ENCODE measurements around the gene GOT1. TPM values are rescaled to one million over a fixed set of nuclear protein-coding genes. Genes with fewer than 3 reads are reported as not detected.

GOT1 gene
- total RNA-seq, 1 donor from 2014 or later = 2.6 TPM

DNA sequence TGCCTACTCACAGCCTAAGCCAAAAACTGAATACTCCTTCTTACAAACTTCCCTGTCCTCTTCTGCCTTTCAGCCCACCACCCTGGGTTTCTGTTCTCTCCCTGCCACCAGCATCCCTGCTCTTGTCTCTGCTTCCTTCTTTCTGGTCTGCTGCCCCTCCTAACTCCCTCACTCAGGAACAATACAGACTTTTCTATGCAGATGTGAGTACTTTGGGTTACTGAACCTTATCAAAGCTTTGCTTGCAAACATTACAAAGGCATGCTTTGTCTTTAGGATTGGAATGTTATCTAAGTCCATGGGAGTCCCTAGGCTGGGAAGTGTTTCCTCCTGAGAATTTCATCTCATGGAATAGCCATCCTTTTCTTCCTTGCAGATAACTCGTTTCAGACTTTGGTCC, 72.3 kb downstream of the GOT1 start:
- no peak for DNase-seq (ENCODE audit: low spot score)

DNA sequence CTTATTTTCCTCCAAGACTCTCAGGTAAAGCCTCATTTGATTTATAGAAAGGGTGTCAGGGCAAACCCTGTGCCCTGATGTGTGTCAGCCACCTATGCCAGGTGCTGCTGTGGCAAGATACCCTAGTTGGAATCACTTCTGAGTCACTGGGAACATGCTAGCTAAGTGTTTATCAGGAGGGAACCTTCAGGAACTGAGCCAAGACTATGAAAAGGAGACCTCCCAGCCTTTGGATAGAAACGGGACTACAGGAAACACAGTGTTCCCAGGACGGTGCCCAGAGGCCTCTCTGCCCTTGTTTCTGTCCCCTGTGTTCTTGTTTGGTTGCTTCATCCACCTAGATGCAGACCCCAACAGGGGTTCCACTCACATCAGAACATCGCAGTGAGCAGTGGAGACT, 72.7 kb downstream of the GOT1 start:
- no peak for DNase-seq (ENCODE audit: low spot score)

GRCh38 chr10:99353182-99353581, 77.2 kb downstream of the GOT1 start:
- no peak for DNase-seq (ENCODE audit: low spot score)

- no peak for DNase-seq (ENCODE audit: low spot score)
Observed at GRCh38 chr10:99347672-99348071, 82.8 kb downstream of the GOT1 start.

Other genes with a start within 250 kb of the GOT1 start
- gene HPSE2, start 194.8 kb downstream of the GOT1 start, total RNA-seq (ENCODE audit: insufficient read depth, low replicate concordance) = 18.8 TPM
- 0.72 TPM for gene CNNM1, start 101.3 kb downstream of the GOT1 start, total RNA-seq (ENCODE audit: insufficient read depth, low replicate concordance)
- gene NKX2-3, start 102.3 kb upstream of the GOT1 start, total RNA-seq (ENCODE audit: insufficient read depth, low replicate concordance) = not detected
- gene SLC25A28, start 189.8 kb upstream of the GOT1 start, total RNA-seq (ENCODE audit: insufficient read depth, low replicate concordance) = 45.7 TPM
- 19.0 TPM for gene ENTPD7, start 228.9 kb upstream of the GOT1 start, total RNA-seq (ENCODE audit: insufficient read depth, low replicate concordance)

Data from umbilical cord (tissue), 2 donors.